ENCODE results near the gene NYNRIN.
"Not testable (repeated sequence)": the region's sequence is repeated elsewhere in the genome, so short reads cannot be mapped to it uniquely, and the experiment has no call there.

Gene NYNRIN

GRCh38 chr14:24398653-24399446 is at the start of gene NYNRIN:
Gene NYNRIN (plus strand): TSS chr14:24399003. CDS start chr14:24399247, 244 bp downstream.
- no peaks in the 10 kb centered on the region for H3K36me3 ChIP-seq (ENCODE audit: insufficient read depth, low read length)
- no peaks in the 10 kb centered on the region for H3K9me3 ChIP-seq (ENCODE audit: control insufficient read depth, insufficient read depth, low read length)
- peak within 1 kb of the TSS; percentile 71 for H3K9ac ChIP-seq (ENCODE audit: low read depth, low read length)
- peaks cover 17% of the 10 kb centered on the region for H3K4me1 ChIP-seq (ENCODE audit: insufficient read depth, low read length)

DNA sequence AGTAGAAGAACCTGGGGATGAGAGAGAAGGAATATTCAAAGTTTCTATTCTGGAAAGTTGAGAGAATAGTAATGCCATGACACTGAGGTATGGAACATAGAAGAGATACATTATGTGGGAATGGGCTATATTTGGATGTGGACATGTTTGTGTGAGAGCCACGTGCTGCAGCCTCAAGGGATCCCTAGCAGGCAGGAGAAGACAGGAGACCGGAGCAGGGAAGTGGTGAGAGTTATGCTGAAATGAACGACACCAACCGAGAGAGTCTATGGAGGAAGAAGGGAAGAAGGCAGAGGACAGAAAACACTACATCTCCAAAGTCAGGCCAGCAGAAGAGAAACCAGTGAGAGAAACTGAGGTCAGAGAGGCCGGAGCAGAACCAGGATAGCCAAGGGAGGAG is 49.1 kb upstream of the NYNRIN start:
- Histone ChIP-seq H3K36me3 (ENCODE audit: insufficient read depth, low read length) (no peaks in the 10 kb centered on the region), H3K9me3 (ENCODE audit: control insufficient read depth, insufficient read depth, low read length) (no peaks in the 10 kb centered on the region), H3K9ac (ENCODE audit: low read depth, low read length) (no peak overlapping the region), H3K4me1 (ENCODE audit: insufficient read depth, low read length) (no peaks in the 10 kb centered on the region)

- H3K9ac ChIP-seq (ENCODE audit: low read depth, low read length) = no peak overlapping the region
- H3K9me3 ChIP-seq (ENCODE audit: control insufficient read depth, insufficient read depth, low read length) = no peaks in the 10 kb centered on the region
- H3K4me1 ChIP-seq (ENCODE audit: insufficient read depth, low read length) = no peaks in the 10 kb centered on the region
- no peaks in the 10 kb centered on the region for H3K36me3 ChIP-seq (ENCODE audit: insufficient read depth, low read length)
Measured at GRCh38 chr14:24351517-24351916, 47.3 kb upstream of the NYNRIN start.

- Histone ChIP-seq H3K9me3 (ENCODE audit: control insufficient read depth, insufficient read depth, low read length) (no peaks in the 10 kb centered on the region), H3K9ac (ENCODE audit: low read depth, low read length) (no peak overlapping the region), H3K4me1 (ENCODE audit: insufficient read depth, low read length) (no peaks in the 10 kb centered on the region), H3K36me3 (ENCODE audit: insufficient read depth, low read length) (no peaks in the 10 kb centered on the region)
Measured at GRCh38 chr14:24353559-24354481, 45.0 kb upstream of the NYNRIN start.

DNA sequence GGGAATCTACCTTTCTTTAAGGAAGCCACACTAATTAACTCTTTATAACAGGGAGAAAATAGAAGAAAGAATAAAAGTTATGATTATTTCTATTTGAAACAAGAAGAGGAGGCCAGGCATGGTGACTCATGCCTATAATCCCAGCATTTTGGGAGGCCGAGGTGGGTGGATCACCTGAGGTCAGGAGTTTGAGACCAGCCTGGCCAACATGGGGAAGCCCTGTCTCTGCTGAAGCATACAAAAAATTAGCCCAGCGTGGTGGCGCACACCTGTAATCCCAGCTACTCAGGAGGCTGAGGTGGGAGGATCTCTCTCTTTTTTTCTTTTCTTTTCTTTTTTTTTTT is 44.3 kb upstream of the NYNRIN start:
- not testable (repeated sequence) for H3K9me3 ChIP-seq (ENCODE audit: control insufficient read depth, insufficient read depth, low read length); H3K9ac ChIP-seq (ENCODE audit: low read depth, low read length); H3K4me1 ChIP-seq (ENCODE audit: insufficient read depth, low read length); H3K36me3 ChIP-seq (ENCODE audit: insufficient read depth, low read length)

GRCh38 chr14:24355009-24355408 is 43.8 kb upstream of the NYNRIN start:
- H3K9ac ChIP-seq (ENCODE audit: low read depth, low read length) = no peak overlapping the region
- no peaks in the 10 kb centered on the region for H3K4me1 ChIP-seq (ENCODE audit: insufficient read depth, low read length)
- H3K9me3 ChIP-seq (ENCODE audit: control insufficient read depth, insufficient read depth, low read length) = no peaks in the 10 kb centered on the region
- no peaks in the 10 kb centered on the region for H3K36me3 ChIP-seq (ENCODE audit: insufficient read depth, low read length)

DNA sequence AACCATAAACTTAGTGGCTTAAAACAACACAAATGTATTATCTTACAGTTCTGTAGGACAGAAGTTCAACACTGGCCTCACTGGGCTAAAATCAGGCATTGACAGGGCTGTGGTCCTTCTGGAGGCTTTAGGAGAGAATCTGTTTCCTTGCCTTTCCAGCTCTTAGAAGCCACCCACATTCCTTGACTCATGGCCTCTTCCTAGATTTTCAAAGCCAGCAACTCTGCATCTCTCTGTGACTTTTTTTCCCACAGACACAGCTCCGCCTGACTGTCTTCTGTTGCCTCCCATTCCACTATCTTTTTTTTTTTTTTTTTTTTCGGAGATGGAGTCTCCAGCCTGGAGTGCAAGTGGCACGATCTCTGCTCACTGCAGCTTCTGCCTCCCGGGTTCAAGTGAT is 42.6 kb upstream of the NYNRIN start:
- no peak overlapping the region for H3K9ac ChIP-seq (ENCODE audit: low read depth, low read length)
- H3K9me3 ChIP-seq (ENCODE audit: control insufficient read depth, insufficient read depth, low read length) = no peaks in the 10 kb centered on the region
- H3K36me3 ChIP-seq (ENCODE audit: insufficient read depth, low read length) = no peaks in the 10 kb centered on the region
- H3K4me1 ChIP-seq (ENCODE audit: insufficient read depth, low read length) = no peaks in the 10 kb centered on the region

- H3K36me3 ChIP-seq (ENCODE audit: insufficient read depth, low read length) = no peaks in the 10 kb centered on the region
- H3K9me3 ChIP-seq (ENCODE audit: control insufficient read depth, insufficient read depth, low read length) = no peaks in the 10 kb centered on the region
- no peaks in the 10 kb centered on the region for H3K4me1 ChIP-seq (ENCODE audit: insufficient read depth, low read length)
- no peak overlapping the region for H3K9ac ChIP-seq (ENCODE audit: low read depth, low read length)
Measured at GRCh38 chr14:24360281-24360680, 38.5 kb upstream of the NYNRIN start.

DNA sequence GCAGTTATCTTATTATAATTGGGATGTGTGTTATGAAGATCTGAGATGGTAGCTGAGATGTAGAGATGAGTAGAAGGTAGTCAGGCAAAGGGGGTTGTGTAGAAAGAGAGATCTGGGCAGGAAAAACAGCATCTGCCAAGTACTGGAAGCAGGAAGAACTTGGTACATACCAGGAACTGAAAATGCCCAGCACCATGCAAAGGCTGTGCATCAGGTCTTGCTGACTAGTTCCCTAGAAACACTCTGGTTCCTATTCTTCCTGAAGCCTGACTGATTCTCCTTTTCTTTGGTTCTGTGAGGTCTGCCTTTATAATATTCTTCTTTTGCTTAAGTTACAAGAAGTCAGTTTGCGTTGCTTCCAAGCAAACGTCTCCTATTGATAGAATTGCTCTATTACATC is 37.5 kb upstream of the NYNRIN start:
- H3K36me3 ChIP-seq (ENCODE audit: insufficient read depth, low read length) = no peaks in the 10 kb centered on the region
- H3K4me1 ChIP-seq (ENCODE audit: insufficient read depth, low read length) = no peaks in the 10 kb centered on the region
- no peaks in the 10 kb centered on the region for H3K9me3 ChIP-seq (ENCODE audit: control insufficient read depth, insufficient read depth, low read length)
- no peak overlapping the region for H3K9ac ChIP-seq (ENCODE audit: low read depth, low read length)

GRCh38 chr14:24362241-24362960 is 36.4 kb upstream of the NYNRIN start:
- no peak overlapping the region for H3K9ac ChIP-seq (ENCODE audit: low read depth, low read length)
- H3K36me3 ChIP-seq (ENCODE audit: insufficient read depth, low read length) = no peaks in the 10 kb centered on the region
- no peaks in the 10 kb centered on the region for H3K4me1 ChIP-seq (ENCODE audit: insufficient read depth, low read length)
- no peaks in the 10 kb centered on the region for H3K9me3 ChIP-seq (ENCODE audit: control insufficient read depth, insufficient read depth, low read length)

DNA sequence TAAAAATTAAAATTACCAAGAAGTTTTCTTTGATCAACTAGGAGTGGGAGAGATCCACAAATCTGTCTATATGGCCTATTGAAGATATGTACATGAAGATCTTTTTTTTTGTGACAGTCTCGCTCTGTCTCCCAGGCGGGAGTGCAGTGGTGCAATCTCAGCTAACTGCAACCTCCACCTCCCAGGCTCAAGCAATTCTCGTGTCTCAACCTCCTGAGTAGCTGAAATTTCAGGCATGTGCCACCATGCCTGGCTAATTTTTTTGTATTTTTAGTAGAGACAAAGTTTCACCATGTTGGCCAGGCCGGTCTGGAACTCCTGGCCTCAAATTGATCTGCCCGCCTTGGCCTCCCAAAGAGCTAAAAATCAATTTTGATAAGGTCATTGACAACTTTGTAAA is 35.4 kb upstream of the NYNRIN start:
- Histone ChIP-seq H3K9me3 (ENCODE audit: control insufficient read depth, insufficient read depth, low read length) (no peaks in the 10 kb centered on the region), H3K9ac (ENCODE audit: low read depth, low read length) (no peak overlapping the region), H3K4me1 (ENCODE audit: insufficient read depth, low read length) (no peaks in the 10 kb centered on the region), H3K36me3 (ENCODE audit: insufficient read depth, low read length) (no peaks in the 10 kb centered on the region)

DNA sequence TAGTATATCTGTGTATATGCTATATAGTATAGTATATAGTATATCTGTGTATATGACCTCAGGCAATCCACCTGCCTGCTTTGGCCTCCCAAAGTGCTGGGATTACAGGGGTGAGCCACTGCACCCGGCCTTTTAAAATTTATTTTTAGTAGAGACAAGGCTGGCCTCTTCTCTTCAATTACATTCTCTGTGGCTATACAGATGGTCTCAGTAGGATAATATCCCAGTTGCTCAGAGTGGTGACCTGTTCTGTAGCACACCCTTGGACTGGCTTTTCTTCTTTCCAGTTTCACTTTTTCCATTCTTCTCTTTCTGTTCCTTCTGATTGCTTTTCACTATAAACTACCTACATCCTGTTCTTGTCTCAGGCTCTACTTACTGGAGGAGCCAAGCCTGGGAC is 34.0 kb upstream of the NYNRIN start:
- Histone ChIP-seq H3K9me3 (ENCODE audit: control insufficient read depth, insufficient read depth, low read length) (no peaks in the 10 kb centered on the region), H3K4me1 (ENCODE audit: insufficient read depth, low read length) (no peaks in the 10 kb centered on the region)

GRCh38 chr14:24365600-24366412 is 33.0 kb upstream of the NYNRIN start:
- no peaks in the 10 kb centered on the region for H3K9me3 ChIP-seq (ENCODE audit: control insufficient read depth, insufficient read depth, low read length)
- peak overlapping the region; percentile 63; the same call in 1 of the 2 replicates for H3K9ac ChIP-seq (ENCODE audit: low read depth, low read length)
- H3K4me1 ChIP-seq (ENCODE audit: insufficient read depth, low read length) = no peaks in the 10 kb centered on the region
- H3K36me3 ChIP-seq (ENCODE audit: insufficient read depth, low read length) = no peaks in the 10 kb centered on the region

More for the DNA sequence above, 34.0 kb upstream of the NYNRIN start:
- no peak overlapping the region for H3K9ac ChIP-seq (ENCODE audit: low read depth, low read length)
- no peaks in the 10 kb centered on the region for H3K36me3 ChIP-seq (ENCODE audit: insufficient read depth, low read length)

DNA sequence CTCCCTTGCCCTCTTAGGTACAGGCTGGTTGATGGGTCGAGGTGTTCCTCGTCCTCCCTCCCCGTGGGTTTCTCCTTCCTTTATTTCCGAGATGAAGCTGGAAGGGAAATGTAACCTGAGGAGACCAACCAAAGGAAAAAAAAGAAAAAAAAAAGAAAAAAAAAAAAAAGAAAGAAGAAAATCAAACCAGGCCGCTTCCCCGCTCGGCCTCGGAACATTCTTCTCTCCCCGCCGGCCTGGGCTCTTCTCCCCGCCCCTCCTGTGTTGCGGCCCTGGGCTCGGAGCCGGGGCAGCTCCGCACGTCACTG is 32.4 kb upstream of the NYNRIN start:
- Histone ChIP-seq H3K36me3 (ENCODE audit: insufficient read depth, low read length) (no peaks in the 10 kb centered on the region), H3K4me1 (ENCODE audit: insufficient read depth, low read length) (no peaks in the 10 kb centered on the region), H3K9ac (ENCODE audit: low read depth, low read length) (peak overlapping the region; percentile 63; the same call in 1 of the 2 replicates), H3K9me3 (ENCODE audit: control insufficient read depth, insufficient read depth, low read length) (no peaks in the 10 kb centered on the region)

All from ES-I3 (cell line).